Tibial nerve (tissue), 4 donors: Measurements from ENCODE around the gene USP46. TPM values are rescaled to one million over a fixed set of nuclear protein-coding genes. Genes with fewer than 3 reads are reported as not detected.

Experiments
- DNase-seq, 2 donors: peaks; one replicate each; pipeline ENCODE4 v3.0.0-alpha.2; 2019; ENCODE audit warnings: low spot score in 2 of 2
- H3K27ac ChIP-seq, 4 donors: fragments of 200-600 bp; sonication (generic) in 3 of 4; one replicate each; pipeline ENCODE4 v1.5.1; 2017 to 2019; ENCODE audit warnings: mild to moderate bottlenecking in 1 of 4
- H3K27me3 ChIP-seq, 2 donors: fragments of 200-600 bp; sonication (generic) in 1 of 2; one replicate each; pipeline versions ENCODE4 v1.5.1 to v1.6.0; 2017 to 2019
- H3K36me3 ChIP-seq, 3 donors: fragments of 200-600 bp; sonication (generic); one replicate each; pipeline ENCODE4 v1.5.1; 2018 to 2019
- H3K4me1 ChIP-seq, 4 donors: fragments of 200-600 bp; sonication (generic) in 3 of 4; one replicate each; pipeline ENCODE4 v1.5.1; 2017 to 2019
- H3K4me3 ChIP-seq, 4 donors: fragments of 200-600 bp; sonication (generic) in 3 of 4; one replicate each; pipeline ENCODE4 v1.5.1; 2017 to 2019; ENCODE audit warnings: mild to moderate bottlenecking in 1 of 4, moderate library complexity in 1 of 4
- H3K9me3 ChIP-seq, 4 donors: fragments of 200-600 bp; sonication (generic) in 3 of 4; one replicate each; pipeline ENCODE4 v1.5.1; 2017 to 2019
- CTCF ChIP-seq, 5 experiments: fragments of 200-600 bp in 3 of 5; fragments of 450-650 bp in 2 of 5; sonication (generic) in 3 of 5; IDR thresholded peaks; one replicate each; pipeline ENCODE4 v1.5.1; 2016 to 2019; ENCODE audit warnings: antibody characterized with exemption in 5 of 5, mild to moderate bottlenecking in 3 of 5, moderate library complexity in 2 of 5
- EP300 ChIP-seq, 2 donors: sonication (generic); formaldehyde crosslinking; IDR thresholded peaks; one replicate each; pipeline ENCODE4 v1.6.1; 2017; ENCODE audit warnings: antibody characterized with exemption in 2 of 2, mild to moderate bottlenecking in 1 of 2
- POLR2A ChIP-seq, 2 donors: fragments of 450-650 bp; IDR thresholded peaks; one replicate each; pipeline ENCODE4 v1.6.1; 2017; ENCODE audit warnings: antibody characterized with exemption in 2 of 2, mild to moderate bottlenecking in 2 of 2, moderate library complexity in 2 of 2
- WGBS, 2 donors: methylation state at CpG; one replicate each; pipeline ENCODE4 v1.1.5; 2018; 5-methylcytosine and 5-hydroxymethylcytosine counted together
- total RNA-seq, 4 donors: library from RNA; depleted of rRNA; stranded (reverse); fragments of >200 nt; gene quantifications; one replicate each; pipeline ENCODE4 v1.1.0, GENCODE V29; 2016

Gene USP46
- 10 to 100 TPM; 28.2 to 55.5 (median 37.9) TPM for total RNA-seq

DNA sequence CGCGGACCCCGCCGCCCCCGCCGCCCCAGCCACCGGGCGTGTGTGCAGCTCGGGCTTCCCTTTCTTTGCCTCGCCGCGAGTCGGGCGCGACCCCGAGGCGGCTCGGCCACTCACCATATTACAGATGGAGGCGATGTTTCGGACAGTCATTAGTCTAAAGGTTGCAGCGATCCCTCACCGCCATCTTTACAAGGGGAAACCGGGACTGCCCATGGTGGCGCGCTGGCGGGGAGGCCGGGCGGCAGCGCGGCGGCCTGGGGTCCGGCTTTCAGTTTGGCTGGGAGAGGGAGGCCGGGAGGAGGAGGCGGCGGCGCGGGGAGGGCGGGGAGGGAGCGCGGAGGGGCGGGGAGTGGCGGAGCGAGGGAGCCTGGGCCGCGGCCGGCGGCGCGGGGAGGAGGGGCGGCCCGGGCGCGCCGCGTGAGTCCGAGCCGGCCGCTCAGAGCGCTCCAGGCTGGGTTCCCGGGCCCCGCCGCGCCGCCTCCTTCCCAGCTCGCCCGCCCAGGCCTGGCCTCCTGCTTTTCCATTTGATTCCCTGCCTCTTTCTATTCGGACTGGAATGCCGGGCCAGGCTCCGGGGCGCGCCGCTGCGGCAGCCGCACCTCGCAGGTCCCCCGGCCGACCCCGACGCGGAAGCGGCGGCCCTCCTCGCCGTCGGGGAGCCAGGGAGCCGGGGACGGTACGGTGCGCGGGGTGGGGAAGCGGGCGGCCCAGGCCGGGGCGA, at the start of gene USP46:
Gene USP46 (minus strand): TSS at position 301 of the 721 bp plus-strand sequence. CDS start 151 bp downstream, at position 150.
- Histone ChIP-seq H3K36me3 (peaks cover 0 to 13% (median 0%) of the 10 kb centered on the region in 3 donors), H3K27ac (peak within 1 kb of the TSS; percentile 90 to 96 (median 92)), H3K9me3 (no peaks in the 10 kb centered on the region), H3K27me3 (no peaks in the 10 kb centered on the region), H3K4me1 (peaks cover 0 to 43% (median 4%) of the 10 kb centered on the region in 4 donors), H3K4me3 (peak within 1 kb of the TSS; percentile 71 to 96 (median 86))
- DNase-seq, result peak; percentile 52 to 59
- 1% methylated on average over 10 to 49 of the region's 94 CpGs for WGBS, 2 donors
- TF ChIP-seq POLR2A (IDR thresholded peaks at IDR 0.05), result peak in 1 of 2 donors; percentile 64
- no peak for TF ChIP-seq EP300 (IDR thresholded peaks at IDR 0.05)

DNA sequence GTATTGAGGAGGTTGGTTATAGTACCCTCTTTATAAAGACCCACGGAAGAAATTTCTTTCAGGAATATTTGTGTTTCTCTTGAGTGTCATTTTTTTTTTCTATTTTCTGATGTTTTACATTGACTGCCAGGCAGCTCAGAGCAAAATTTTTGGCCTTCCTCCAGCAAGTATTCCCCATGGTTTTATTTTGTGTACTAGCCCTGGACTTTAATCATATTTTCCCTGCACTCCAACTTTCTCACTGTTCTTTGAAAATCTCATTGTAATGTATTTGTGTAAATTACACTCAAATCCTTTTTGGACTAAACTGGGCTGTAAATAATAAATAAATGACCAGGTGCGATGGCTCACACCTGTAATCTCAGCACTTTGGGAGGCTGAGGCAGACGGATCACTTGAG, 45.6 kb upstream of the USP46 start:
- Histone ChIP-seq H3K4me1 (peaks cover 0 to 6% (median 0%) of the 10 kb centered on the region in 4 donors), H3K4me3 (no peak overlapping the region), H3K9me3 (no peaks in the 10 kb centered on the region), H3K27me3 (no peaks in the 10 kb centered on the region), H3K27ac (no peak overlapping the region), H3K36me3 (no peaks in the 10 kb centered on the region)
- DNase-seq, result no peak
- 51 to 54% methylated on average over 3 of the region's 3 CpGs for WGBS, 2 donors
- no peak for TF ChIP-seq POLR2A (IDR thresholded peaks at IDR 0.05)
- TF ChIP-seq EP300 (IDR thresholded peaks at IDR 0.05), result no peak
- no peak for TF ChIP-seq CTCF (IDR thresholded peaks at IDR 0.05)

- DNase-seq, result no peak
- Histone ChIP-seq H3K4me1 (peaks cover 0 to 6% (median 0%) of the 10 kb centered on the region in 4 donors), H3K27me3 (no peaks in the 10 kb centered on the region), H3K27ac (no peak overlapping the region), H3K9me3 (no peaks in the 10 kb centered on the region), H3K36me3 (no peaks in the 10 kb centered on the region), H3K4me3 (no peak overlapping the region)
- 27 to 43% methylated on average over 1 of the region's 1 CpG for WGBS, 2 donors
- TF ChIP-seq EP300 (IDR thresholded peaks at IDR 0.05), result no peak
- TF ChIP-seq POLR2A (IDR thresholded peaks at IDR 0.05), result no peak
- TF ChIP-seq CTCF (IDR thresholded peaks at IDR 0.05), result no peak
Observed at GRCh38 chr4:52704133-52704532, 45.0 kb upstream of the USP46 start.

GRCh38 chr4:52701207-52701606, 42.1 kb upstream of the USP46 start:
- DNase-seq, result no peak
- Histone ChIP-seq H3K9me3 (no peaks in the 10 kb centered on the region), H3K4me1 (peaks cover 0 to 12% (median 0%) of the 10 kb centered on the region in 4 donors), H3K27ac (no peak overlapping the region), H3K27me3 (no peaks in the 10 kb centered on the region), H3K4me3 (no peak overlapping the region), H3K36me3 (no peaks in the 10 kb centered on the region)
- WGBS, 2 donors, result 91 to 95% methylated on average over 3 of the region's 3 CpGs
- TF ChIP-seq EP300 (IDR thresholded peaks at IDR 0.05), result no peak
- TF ChIP-seq CTCF (IDR thresholded peaks at IDR 0.05), result no peak
- no peak for TF ChIP-seq POLR2A (IDR thresholded peaks at IDR 0.05)

DNA sequence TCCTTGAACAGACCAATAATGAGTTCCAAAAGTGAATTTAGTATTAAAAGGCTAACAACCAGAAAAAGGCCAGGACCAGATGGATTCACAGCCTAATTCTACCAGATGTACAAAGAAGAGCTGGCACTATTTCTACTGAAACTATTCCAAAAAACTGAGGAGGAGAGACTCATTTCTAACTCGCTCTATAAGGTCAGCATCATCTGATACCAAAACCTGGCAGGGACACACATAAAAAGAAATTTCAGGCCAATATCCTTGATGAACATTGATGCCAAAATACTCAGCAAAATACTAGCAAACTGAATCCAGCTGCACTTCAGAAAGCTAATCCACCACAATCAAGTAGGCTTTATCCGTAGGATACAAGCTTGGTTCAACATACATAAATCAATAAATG, 35.8 kb upstream of the USP46 start:
- no peak overlapping the region for H3K27ac ChIP-seq
- peaks cover 0 to 14% (median 0%) of the 10 kb centered on the region in 4 donors for H3K9me3 ChIP-seq
- no peaks in the 10 kb centered on the region for H3K36me3 ChIP-seq
- no peak for DNase-seq
- no peak overlapping the region for H3K4me3 ChIP-seq
- no peaks in the 10 kb centered on the region for H3K27me3 ChIP-seq
- TF ChIP-seq POLR2A (IDR thresholded peaks at IDR 0.05) (no peak), CTCF (IDR thresholded peaks at IDR 0.05) (no peak), EP300 (IDR thresholded peaks at IDR 0.05) (no peak)
- H3K4me1 ChIP-seq, result peaks cover 0 to 6% (median 0%) of the 10 kb centered on the region in 4 donors
- WGBS, 2 donors, result 84% methylated on average over 2 of the region's 2 CpGs
